NCI-H2029 (cell line): ENCODE measurements around the gene SPSB4.

ENCODE experiments used
- DNase-seq: peaks from one replicate; lab custom pipeline; 2025; lab: John Stamatoyannopoulos, UW

SPSB4 gene

GRCh38 chr3:141152801-141153678 lies 101.9 kb downstream of the SPSB4 start:
- peak; percentile 49 for DNase-seq

- DNase-seq = no peak
These were observed 102.5 kb downstream of the SPSB4 start for GRCh38 chr3:141153679-141153966.

- DNase-seq = no peak
These were observed 113.7 kb downstream of the SPSB4 start for GRCh38 chr3:141164852-141165251.

- DNase-seq = no peak
These were observed 116.5 kb downstream of the SPSB4 start for GRCh38 chr3:141167681-141168080.

- no peak for DNase-seq
These were observed 119.6 kb downstream of the SPSB4 start for GRCh38 chr3:141170678-141171295.

GRCh38 chr3:141174674-141175073 lies 123.5 kb downstream of the SPSB4 start:
- DNase-seq = no peak

- no peak for DNase-seq
These were observed 125.6 kb downstream of the SPSB4 start for GRCh38 chr3:141176775-141177174.

GRCh38 chr3:141178026-141178425 lies 126.9 kb downstream of the SPSB4 start:
- DNase-seq = no peak

GRCh38 chr3:141178551-141178950 lies 127.4 kb downstream of the SPSB4 start:
- DNase-seq = no peak

GRCh38 chr3:141179983-141180382 lies 128.8 kb downstream of the SPSB4 start:
- DNase-seq = no peak

GRCh38 chr3:141181196-141181595 lies 130.0 kb downstream of the SPSB4 start:
- DNase-seq = no peak

GRCh38 chr3:141181819-141182218 lies 130.7 kb downstream of the SPSB4 start:
- DNase-seq = no peak

- no peak for DNase-seq
These were observed 132.5 kb downstream of the SPSB4 start for GRCh38 chr3:141183606-141184005.

GRCh38 chr3:141184430-141184829 lies 133.3 kb downstream of the SPSB4 start:
- DNase-seq = no peak

GRCh38 chr3:141191097-141191749 lies 140.1 kb downstream of the SPSB4 start:
- DNase-seq = no peak

- DNase-seq = peak; percentile 92
These were observed 141.2 kb downstream of the SPSB4 start for GRCh38 chr3:141192345-141192744.

- DNase-seq = no peak
These were observed 142.1 kb downstream of the SPSB4 start for GRCh38 chr3:141193066-141193830.
